ENCODE measurements around the gene TRIM56. TPM values are rescaled to one million over a fixed set of nuclear protein-coding genes. Genes with fewer than 3 reads are reported as not detected.

Gene TRIM56
- total and polyA plus RNA-seq, 2 of the 13 experiments (the other 11 are each of a cell fraction or from before 2014, with no cell fraction given): 3.2 to 7.1 TPM

- TF ChIP-seq, protein P1, sequence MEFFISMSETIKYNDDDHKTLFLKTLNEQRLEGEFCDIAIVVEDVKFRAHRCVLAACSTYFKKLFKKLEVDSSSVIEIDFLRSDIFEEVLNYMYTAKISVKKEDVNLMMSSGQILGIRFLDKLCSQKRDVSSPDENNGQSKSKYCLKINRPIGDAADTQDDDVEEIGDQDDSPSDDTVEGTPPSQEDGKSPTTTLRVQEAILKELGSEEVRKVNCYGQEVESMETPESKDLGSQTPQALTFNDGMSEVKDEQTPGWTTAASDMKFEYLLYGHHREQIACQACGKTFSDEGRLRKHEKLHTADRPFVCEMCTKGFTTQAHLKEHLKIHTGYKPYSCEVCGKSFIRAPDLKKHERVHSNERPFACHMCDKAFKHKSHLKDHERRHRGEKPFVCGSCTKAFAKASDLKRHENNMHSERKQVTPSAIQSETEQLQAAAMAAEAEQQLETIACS (CRISPR knock-in tag; IDR thresholded peaks at IDR 0.05): no peak
- TF ChIP-seq KLF15 (CRISPR knock-in tag; IDR thresholded peaks at IDR 0.05; ENCODE audit: borderline replicate concordance) (no peak), HOXA3 (CRISPR knock-in tag; IDR thresholded peaks at IDR 0.05) (no peak; the same call in 1 of the 2 replicates), ZNF280D (CRISPR knock-in tag; IDR thresholded peaks at IDR 0.05) (0 out of 2 replicates have a peak, but pooled peaks have one; percentile 15), ZFYVE20 (CRISPR knock-in tag; IDR thresholded peaks at IDR 0.05; ENCODE audit: borderline replicate concordance, low read depth) (no peak), KMT2B (CRISPR knock-in tag; IDR thresholded peaks at IDR 0.05) (0 out of 2 replicates have a peak, but pooled peaks have one; percentile 58), ZNF12 (CRISPR knock-in tag; IDR thresholded peaks at IDR 0.05) (0 out of 2 replicates have a peak, but pooled peaks have one; percentile 33), ZSCAN22 (CRISPR knock-in tag; IDR thresholded peaks at IDR 0.05) (no peak), JARID2 (CRISPR knock-in tag; IDR thresholded peaks at IDR 0.05; ENCODE audit: insufficient replicate concordance) (no peak), FOXJ3 (CRISPR knock-in tag; IDR thresholded peaks at IDR 0.05; ENCODE audit: borderline replicate concordance) (no peak), ZNF34 (CRISPR knock-in tag; IDR thresholded peaks at IDR 0.05; ENCODE audit: borderline replicate concordance) (no peak), KMT2A (CRISPR knock-in tag; IDR thresholded peaks at IDR 0.05) (peak; percentile 34; the same call in 1 of the 2 replicates), MYNN (CRISPR knock-in tag; IDR thresholded peaks at IDR 0.05; ENCODE audit: low read depth) (no peak), FOSL2 (CRISPR knock-in tag; IDR thresholded peaks at IDR 0.05) (peak; percentile 41), ZNF83 (CRISPR knock-in tag; IDR thresholded peaks at IDR 0.05; ENCODE audit: borderline replicate concordance) (no peak), SRSF1 (optimal IDR thresholded peaks at IDR 0.05; ENCODE audit: low read depth, low read length) (no peak), ZNF644 (CRISPR knock-in tag; IDR thresholded peaks at IDR 0.05; ENCODE audit: low read depth) (no peak), ZNF709 (CRISPR knock-in tag; IDR thresholded peaks at IDR 0.05) (no peak), ZNF782 (CRISPR knock-in tag; IDR thresholded peaks at IDR 0.05; ENCODE audit: borderline replicate concordance) (no peak), TCF7L2 (IDR thresholded peaks at IDR 0.05; ENCODE audit: low read depth, low read length) (no peak), KLF16 (CRISPR knock-in tag; IDR thresholded peaks at IDR 0.05) (peak in 1 of 2 experiments; percentile 52; a peak in 1 of 4 replicates), ZNF567 (CRISPR knock-in tag; IDR thresholded peaks at IDR 0.05; ENCODE audit: borderline replicate concordance) (no peak), ZNF749 (CRISPR knock-in tag; IDR thresholded peaks at IDR 0.05; ENCODE audit: borderline replicate concordance) (no peak; the same call in 1 of the 2 replicates), ZNF614 (CRISPR knock-in tag; IDR thresholded peaks at IDR 0.05; ENCODE audit: borderline replicate concordance) (peak; percentile 7; the same call in 1 of the 2 replicates), NONO (IDR thresholded peaks at IDR 0.05) (no peak), NONO (CRISPR knock-in tag; conservative IDR thresholded peaks at IDR 0.05) (0 out of 2 replicates have a peak, but pooled peaks have one; percentile 56), KLF6 (CRISPR knock-in tag; IDR thresholded peaks at IDR 0.05) (no peak)
Measured at GRCh38 chr7:101085162-101085964, at the start of gene TRIM56 (continued).
